Choroid plexus epithelial cell (primary cell): ENCODE results near the gene PFN3.
"Not testable (repeated sequence)": the region's sequence is repeated elsewhere in the genome, so short reads cannot be mapped to it uniquely, and the experiment has no call there.

ENCODE experiments used
- DNase-seq: peaks from one replicate; pipeline ENCODE4 v3.0.0-alpha.2; 2010; ENCODE audit warnings: low read depth
- H3K4me3 ChIP-seq: 2 replicates; pipeline ENCODE4 v1.5.1; 2011; ENCODE audit warnings: low read depth, mild to moderate bottlenecking, control low read depth, low read length, moderate library complexity
- CTCF ChIP-seq: conservative IDR thresholded peaks from 2 replicates; pipeline ENCODE4 v1.5.1; 2011; ENCODE audit warnings: low read depth, mild to moderate bottlenecking, control low read depth, inconsistent platforms, low read length, moderate library complexity

PFN3 gene

GRCh38 chr5:177365845-177366527 is 34.5 kb downstream of the PFN3 start:
- no peak for DNase-seq
- no peak overlapping the region for H3K4me3 ChIP-seq
- TF ChIP-seq CTCF, result no peak

GRCh38 chr5:177364159-177364962 is 36.1 kb downstream of the PFN3 start:
- no peak overlapping the region for H3K4me3 ChIP-seq
- no peak for DNase-seq
- TF ChIP-seq CTCF, result no peak

GRCh38 chr5:177363565-177363964 is 36.9 kb downstream of the PFN3 start:
- TF ChIP-seq CTCF, result no peak
- DNase-seq, result no peak
- no peak overlapping the region for H3K4me3 ChIP-seq

- no peak for TF ChIP-seq CTCF
- no peak for DNase-seq
- H3K4me3 ChIP-seq, result peak overlapping the region; percentile 56
These were observed 37.6 kb downstream of the PFN3 start for GRCh38 chr5:177362610-177363507.

- no peak for TF ChIP-seq CTCF
- no peak overlapping the region for H3K4me3 ChIP-seq
These were observed 38.2 kb downstream of the PFN3 start for GRCh38 chr5:177362292-177362609.

GRCh38 chr5:177361418-177362291 is 38.8 kb downstream of the PFN3 start:
- TF ChIP-seq CTCF, result no peak
- no peak for DNase-seq
- no peak overlapping the region for H3K4me3 ChIP-seq

More at GRCh38 chr5:177362292-177362609, 38.2 kb downstream of the PFN3 start:
- no peak for DNase-seq

GRCh38 chr5:177360740-177361139 is 39.7 kb downstream of the PFN3 start:
- not testable (repeated sequence) for DNase-seq, H3K4me3 ChIP-seq
